HL-60/S4 (cell line): ENCODE measurements around the gene POU2F3.

ENCODE experiments used
- in situ Hi-C: fragments of 300-500 bp; cut with MboI; formaldehyde crosslinking; loops from 2 replicates; pipeline ENCODE4 v1.14.3; 2022; ENCODE audit warnings: low sequenced_read_pairs

POU2F3 gene

DNA sequence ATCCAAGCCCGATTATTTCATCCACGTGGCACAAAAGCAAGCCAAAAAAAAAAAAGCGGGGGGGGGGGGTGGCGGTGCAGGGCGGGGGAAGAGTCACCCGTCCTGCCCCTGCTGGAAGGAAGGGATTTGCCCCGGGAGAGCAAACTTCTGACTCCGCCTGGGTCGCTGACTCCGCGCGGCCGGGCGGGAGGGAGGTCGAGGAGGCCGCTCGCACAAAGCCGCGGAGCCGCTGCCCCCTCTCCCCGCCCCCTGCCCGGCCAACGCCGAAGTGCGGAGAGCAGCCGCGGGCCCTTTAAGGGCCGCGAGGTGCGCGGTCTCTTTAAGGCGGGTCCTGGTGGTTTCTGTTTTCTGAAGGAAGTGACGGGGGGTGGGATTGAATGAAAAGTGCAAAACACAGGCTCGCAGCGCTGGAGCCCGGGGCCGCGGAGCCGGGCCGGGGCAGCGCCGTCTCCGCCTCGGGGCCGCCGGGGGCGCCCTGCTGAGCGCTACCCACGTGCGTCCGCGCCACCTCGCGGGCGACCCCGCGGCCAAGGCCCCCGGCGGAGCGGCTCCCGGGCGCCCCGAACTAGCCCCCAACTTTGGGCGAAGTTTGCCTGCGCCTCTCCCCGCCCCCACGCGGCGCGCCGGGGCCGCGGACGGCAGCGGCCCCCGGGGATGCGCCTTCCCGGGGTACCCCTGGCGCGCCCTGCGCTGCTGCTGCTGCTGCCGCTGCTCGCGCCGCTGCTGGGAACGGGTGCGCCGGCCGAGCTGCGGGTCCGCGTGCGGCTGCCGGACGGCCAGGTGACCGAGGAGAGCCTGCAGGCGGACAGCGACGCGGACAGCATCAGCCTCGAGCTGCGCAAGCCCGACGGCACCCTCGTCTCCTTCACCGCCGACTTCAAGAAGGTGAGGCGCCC, 29.1 kb upstream of the POU2F3 start, which contains the start of gene OAF:
Gene OAF, plus strand, starts transcription at position 407 of the 896 bp plus-strand sequence. Its CDS starts 248 bp downstream, at position 655.
- in situ Hi-C loops: no loop called here

DNA sequence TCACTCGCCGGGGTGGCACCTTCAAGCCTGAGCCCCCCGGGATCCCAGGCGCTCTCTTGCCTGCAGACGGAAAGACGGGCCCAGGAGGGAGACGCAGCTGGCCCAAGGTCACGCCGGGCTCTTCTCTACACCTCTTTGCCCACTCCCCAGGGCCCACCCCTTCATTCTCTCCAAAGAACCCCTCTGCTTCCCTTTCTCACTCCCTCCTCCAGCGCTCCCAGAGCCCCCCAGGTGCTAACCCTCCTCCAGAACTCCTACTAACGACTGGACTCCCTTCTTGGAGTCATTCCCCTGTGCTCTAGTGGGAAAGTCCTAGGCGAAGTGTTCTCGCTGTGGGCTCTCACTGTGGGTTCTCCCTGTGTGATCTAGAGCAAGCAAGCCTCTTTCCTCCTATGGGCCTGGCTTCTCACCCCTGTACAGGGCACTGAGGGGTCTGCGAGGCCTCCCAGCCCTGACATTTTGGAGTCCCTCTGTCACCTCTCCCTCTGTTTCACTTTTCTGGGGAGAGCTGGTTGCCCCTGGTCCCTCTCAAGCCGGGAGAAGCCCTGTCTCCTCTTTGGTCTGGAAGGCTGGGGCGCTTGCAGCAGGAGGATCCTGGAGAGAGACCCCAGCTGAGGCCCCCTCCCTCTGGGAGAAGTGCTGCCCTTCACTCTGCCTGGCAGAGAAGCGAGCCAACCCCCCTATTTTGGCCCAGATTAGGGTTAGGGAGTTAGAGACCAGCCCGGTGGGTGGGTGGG, 28.2 kb upstream of the POU2F3 start:
- in situ Hi-C loops: no loop called here

DNA sequence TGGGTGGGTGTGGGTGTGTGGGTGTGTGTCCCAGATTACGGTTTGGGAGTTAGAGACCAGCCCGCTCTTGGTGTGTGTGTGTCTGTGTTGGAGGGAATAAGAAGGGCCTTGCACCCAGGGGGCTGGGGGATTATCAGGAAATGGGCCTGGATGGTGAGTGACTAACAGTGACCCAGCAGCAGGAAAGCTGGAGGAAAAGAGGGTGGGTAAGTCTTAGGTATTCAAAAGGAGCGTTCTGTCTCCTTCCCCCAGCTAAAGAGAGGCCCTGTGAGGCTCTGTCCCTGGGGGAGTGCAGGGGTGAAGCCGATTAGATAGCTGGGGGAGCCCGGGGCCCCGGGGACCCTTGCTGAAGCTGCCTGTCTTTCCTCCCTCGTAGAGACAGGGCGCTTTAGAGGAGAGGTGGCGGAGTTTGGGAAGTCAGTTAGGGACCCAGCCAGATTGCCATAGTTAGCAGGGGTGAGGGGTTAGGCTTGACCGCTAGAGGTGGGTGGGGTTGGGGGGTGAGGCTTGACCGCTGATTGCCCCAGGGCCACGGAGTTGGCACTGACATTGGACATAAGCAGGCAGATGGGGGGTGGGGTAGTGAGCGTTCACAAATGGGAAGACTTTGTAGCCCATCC, 27.6 kb upstream of the POU2F3 start:
- in situ Hi-C loops: no loop called here

DNA sequence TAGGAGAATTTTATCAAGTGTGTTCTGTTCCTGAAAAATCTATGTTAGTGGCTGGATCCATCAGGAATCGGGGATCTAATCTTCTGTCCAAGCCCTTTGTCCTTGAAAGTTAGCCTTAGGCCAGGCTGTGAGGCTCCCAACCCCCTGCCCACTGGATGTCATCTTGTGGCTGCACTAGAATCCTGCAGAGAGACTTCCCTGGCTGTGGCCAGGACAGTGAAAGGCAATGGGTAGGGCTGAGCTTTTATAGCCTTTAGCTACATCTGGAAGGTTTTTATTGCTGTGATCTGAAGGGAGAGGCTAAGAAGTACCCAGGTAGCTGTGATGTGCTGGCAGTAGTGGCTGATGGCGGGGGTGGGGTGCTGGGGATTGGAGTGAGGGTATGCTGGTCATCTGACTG, 27.0 kb upstream of the POU2F3 start:
- in situ Hi-C loops: no loop called here

DNA sequence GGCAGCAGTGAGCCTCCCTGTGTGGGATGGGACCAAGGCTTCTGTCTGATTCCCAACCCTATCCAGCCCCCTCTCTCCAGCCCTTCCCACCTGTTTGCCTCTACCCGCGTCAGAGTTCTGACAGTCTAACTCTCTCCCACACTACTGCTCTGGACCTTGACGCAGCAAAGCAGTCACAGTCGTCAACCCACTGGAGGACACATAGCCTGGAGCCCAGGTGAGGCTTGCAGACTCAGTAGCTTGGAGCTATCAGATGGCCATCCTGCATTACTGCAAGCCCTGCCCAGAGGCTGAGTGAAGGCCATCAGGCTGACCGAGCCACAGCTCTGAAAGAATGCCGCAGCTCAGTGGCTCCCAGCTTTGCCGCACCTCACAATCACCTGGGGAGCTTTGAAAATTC, 25.4 kb upstream of the POU2F3 start:
- in situ Hi-C loops: no loop called here

DNA sequence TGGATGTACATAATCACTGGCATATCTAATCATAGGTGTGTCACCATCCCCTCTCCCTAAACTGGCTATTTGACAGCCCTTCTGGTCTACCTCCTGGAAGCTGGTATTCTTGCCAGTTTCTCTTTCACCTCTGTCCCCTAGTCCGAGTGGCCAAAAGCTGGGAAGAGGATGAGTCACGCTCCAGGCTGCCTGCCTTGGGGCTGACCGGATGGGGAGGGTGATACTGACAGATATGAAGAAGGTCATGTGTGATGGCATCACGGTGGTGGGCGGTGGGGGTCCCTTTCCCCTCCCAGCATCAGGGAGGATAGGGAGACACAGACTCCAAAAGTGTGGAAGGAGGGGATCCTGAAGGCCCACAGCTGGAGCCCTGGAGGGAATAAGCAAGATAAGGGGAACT, 24.3 kb upstream of the POU2F3 start:
- in situ Hi-C loops: no loop called here

DNA sequence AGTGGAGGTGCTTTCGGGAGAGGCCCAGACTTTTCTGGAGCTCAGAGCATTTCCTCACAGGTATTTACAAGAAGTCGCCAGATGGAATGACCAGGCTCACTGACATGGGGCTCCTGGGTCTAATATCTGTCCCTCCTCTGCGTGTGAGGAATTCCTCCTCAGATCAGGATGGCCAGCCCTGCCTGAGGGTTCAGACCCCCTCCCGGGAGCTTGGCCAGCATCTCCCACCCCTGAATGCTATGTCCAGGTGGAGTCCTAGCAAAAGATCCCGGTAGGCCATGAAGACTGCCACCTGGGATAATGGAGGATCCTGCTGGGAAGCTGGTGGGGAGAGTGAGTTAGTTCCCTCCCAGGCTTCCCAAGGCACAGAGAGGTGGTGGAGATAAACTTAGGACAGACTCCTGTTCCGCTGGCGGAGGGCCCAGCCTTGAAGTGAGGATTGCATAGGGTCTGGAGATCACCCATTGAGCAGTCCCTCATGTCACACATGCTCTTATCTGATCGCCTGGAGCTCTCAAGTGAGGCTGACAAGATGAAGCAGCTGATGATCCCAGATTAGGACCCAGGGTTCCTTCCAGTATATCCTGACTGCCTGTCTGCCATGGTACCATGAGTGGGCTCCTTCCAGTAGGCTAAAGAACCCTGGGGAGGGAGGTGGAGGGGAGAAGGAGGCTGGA, 23.4 kb upstream of the POU2F3 start:
- in situ Hi-C loops: no loop called here

DNA sequence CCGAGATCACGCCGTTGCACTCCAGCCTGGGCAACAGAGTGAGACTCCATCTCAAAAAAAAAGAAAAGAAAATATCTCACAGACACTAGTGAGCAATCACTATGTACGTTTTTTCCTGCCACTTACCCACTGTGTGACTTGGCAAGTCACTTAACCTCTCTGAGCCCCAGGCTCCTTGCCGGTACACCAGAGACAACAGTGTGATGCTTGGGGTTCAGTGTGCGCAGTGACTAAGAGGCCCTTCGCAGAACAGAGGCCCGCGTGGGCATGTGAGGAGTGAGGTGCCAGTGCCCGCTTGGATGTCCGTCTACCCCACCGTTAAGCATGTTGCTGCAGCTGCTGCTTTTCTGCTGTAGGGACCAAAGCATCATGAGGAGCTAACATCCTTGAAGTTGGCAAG, 22.4 kb upstream of the POU2F3 start:
- in situ Hi-C loops: no loop called here

DNA sequence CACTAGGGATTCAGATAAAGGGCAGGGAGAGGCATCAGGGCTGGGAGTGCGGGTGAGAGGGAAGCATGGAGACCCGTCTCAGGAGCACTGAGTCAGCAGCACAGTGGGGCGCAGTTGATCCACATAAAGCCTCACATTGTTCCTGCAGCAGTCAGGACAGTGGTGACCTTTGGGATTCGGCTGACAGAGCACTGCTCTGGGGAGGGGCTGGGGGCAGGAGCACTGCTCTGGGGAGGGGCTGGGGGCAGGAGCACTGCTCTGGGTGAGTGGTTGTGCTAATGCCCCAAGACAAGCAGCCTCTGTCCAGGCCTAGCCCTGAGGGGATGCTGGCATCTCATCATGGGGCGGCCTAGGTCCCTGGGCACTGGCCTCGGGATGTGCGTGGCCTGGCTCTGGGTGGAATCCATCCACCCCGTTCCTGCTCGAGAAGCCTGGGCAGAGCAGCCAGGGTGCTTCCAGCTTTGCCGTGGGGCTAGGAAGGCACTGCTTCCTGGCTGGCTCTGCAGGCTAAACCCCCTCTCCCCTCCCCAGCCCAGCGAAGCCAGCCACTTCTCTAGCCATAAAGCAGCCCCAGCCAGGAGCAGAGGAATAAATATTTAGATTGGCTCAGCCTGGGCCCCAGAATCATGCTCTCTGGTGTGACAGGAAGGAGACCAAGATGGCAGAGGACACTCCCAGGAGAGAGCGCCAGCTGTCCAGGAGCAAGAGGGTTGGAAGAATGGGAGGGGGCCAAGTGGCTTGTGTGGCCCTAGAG, 21.8 kb upstream of the POU2F3 start:
- in situ Hi-C loops: no loop called here

DNA sequence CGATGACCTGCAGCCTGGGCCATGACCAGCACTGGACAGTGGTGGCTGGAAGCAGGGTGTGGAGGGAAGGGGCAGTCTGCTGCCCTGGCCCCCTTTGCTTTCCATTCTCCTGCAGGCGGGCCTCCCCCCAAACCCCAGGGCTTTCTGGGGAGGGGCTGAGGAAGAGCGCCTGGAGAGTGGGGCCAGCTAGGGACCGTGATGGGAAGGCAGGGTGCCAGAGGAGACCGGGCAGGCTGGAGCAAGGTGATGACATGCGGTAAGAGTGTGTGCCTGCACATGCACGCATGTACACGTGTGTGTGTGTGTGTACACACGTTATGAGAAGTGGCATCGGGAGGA, 21.3 kb upstream of the POU2F3 start:
- in situ Hi-C loops: no loop called here

DNA sequence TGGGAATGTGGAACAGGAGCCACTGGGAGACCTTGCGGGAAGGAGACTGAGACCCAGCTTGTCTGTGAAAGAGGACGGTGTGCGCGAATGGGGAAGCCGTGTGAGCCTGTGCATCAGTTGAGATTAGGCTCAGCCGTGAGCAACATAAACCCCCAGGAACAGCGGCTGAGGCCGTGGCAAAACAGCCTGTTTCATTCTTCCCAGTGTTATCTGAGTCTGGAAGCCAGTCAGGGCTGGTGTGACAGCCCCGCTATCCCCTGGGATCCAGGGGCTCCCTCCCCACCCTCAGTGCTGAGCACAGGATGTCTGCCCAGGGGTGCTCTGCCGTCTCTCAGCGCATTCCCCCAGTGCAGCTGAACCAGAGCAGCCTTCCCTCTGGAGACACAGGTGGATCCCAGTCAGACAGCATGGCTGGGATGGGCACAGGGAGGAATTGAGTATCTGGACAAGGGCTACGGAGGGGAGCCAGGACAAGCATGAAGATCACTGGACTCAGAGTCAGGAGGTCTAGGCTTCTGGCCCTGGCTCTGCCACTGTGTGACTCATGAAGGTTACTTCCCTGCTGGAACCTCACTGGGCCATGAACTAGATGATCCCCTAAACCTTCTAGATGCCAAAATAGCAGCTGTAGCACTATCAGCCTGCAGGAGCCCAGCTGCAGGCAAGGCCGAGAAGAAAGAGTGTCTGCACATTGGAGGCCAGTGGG, 20.6 kb upstream of the POU2F3 start:
- in situ Hi-C loops: no loop called here

DNA sequence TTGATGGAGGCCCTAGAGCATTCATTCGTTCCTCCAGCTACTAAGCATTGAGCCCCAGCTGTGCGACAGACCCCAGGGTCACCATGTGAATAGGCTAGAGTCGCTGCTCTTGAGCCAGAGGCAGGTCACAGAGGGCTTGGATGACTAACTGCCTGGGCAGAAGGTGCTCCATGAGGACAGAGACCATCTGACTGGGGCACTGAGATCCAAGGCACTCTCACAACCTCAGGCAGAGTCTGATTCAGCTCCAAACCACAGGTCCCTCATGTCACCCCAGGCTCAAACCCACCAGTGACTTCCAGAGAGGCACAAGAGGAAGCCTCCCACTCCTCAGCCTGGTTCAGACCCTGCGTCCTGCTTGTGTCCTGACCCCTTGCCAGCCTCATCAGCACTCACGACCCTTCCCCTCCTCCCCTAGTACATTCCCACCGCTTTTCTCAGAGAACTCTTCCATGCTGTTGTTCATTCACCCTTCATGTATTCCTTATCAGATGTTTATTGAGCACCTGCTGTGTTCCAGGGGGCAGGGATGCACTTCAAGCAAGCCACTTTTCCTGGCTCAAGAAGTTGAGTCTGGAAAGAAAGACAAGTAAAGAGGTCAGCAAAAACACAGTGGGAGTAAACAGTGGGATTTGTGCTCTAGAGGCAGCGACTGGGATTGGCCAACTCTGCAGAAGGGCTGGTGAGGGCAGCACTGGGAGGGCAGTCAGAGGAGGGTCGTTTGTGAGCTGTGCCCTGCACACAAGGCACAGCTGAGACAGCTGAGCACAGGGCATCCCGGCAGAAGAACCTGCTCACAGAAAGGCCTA, 19.8 kb upstream of the POU2F3 start:
- in situ Hi-C loops: no loop called here

DNA sequence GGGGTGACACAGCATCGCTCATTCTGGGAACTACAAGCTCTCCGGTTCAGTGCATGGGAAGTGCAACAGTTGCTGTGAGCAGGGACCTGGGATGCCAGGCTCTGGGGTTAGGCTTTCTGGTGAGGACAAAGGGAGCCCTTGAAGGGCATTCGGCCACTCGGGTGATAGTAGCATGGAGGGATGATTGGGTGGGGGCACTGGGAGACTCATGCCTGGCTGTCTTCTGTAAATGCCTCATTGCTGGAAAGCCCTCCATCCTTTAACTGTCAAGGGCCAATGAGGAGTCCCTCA, 19.2 kb upstream of the POU2F3 start:
- in situ Hi-C loops: no loop called here

DNA sequence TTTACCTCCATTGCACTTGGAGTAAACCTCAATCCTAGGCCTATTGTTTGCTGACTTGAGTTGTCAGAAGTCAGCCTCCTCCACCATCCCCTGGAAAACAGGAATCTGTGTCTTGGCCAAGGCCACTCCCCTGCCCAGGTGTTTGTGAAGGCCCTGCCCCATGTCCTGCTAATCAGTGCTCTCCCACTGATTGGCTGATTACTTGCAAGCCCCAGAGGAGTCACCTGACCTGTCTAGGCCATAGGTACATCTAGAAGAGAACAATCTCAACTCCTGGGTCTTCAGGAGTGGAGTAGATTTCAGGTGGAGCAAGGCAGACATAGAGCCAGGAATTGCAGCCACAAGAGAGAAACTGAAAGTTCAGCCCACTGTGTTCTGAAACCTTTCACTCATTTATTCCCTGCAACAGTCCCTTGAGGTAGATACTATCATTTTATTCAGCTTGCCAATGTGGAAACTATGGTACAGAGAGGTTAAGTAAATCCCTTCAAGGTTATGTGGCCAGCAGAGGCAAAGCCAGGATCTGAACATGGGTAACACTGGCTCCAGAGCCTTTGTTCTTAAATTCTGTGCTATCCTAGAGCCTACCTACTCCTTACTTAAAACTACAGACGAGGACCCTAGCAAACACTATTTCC, 18.7 kb upstream of the POU2F3 start:
- in situ Hi-C loops: no loop called here

DNA sequence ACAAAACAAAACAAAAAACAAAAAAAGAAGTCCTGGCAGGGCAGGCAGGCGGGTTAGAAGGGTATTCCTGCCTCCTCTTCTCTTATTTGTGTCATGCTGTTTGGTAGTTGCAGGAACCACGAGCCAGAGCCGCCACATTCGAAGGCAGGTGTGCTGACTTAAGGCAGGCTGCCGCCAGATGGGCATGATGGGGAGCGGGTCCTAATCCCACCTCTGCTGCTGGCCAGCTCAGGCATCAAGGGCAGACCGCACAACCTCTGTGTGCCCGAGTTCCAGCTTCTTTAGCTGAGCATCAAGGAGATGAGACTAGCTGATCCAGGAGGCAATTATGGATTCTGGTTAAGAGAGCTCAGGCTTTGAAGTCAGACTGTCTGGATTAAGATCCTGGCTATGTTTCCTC, 17.0 kb upstream of the POU2F3 start:
- in situ Hi-C loops: no loop called here

DNA sequence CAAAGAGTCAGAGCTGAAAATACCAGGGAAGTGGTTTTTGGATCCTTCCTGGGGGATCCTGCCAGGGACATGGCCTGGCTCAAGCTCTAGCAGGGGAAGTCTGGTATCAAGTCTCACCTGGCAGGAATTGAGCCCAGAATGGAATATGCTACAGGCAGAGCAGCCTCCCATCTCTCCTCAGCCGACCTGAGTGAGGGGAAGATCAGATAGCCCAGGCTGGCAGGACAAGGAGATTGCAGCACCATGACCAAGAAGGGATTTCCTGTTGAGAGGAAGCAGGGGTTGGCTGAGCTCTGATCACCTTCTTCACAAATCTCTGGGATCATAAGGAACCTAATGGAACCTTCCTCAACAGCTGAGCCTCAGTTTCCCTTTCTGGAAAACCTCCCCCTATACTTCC, 16.1 kb upstream of the POU2F3 start:
- in situ Hi-C loops: no loop called here

DNA sequence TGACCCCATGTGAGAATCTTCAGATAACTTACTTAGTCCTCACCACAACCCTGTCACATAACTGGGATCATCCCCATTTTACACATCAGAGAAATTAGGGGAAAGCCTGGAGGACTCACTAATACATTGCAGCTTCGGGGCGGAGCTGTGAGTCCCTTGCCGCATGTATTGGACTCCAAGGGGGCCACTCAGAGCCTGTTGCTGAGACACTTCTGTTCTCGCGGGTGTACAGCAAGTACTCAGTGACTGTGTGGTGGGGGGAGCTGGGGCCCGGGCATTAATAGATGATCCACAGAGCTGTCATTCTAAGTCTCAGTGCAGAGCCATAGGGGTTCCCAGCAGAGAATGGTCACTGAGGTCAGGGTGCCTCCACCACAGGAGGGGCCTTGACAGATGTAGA, 15.6 kb upstream of the POU2F3 start:
- in situ Hi-C loops: no loop called here

DNA sequence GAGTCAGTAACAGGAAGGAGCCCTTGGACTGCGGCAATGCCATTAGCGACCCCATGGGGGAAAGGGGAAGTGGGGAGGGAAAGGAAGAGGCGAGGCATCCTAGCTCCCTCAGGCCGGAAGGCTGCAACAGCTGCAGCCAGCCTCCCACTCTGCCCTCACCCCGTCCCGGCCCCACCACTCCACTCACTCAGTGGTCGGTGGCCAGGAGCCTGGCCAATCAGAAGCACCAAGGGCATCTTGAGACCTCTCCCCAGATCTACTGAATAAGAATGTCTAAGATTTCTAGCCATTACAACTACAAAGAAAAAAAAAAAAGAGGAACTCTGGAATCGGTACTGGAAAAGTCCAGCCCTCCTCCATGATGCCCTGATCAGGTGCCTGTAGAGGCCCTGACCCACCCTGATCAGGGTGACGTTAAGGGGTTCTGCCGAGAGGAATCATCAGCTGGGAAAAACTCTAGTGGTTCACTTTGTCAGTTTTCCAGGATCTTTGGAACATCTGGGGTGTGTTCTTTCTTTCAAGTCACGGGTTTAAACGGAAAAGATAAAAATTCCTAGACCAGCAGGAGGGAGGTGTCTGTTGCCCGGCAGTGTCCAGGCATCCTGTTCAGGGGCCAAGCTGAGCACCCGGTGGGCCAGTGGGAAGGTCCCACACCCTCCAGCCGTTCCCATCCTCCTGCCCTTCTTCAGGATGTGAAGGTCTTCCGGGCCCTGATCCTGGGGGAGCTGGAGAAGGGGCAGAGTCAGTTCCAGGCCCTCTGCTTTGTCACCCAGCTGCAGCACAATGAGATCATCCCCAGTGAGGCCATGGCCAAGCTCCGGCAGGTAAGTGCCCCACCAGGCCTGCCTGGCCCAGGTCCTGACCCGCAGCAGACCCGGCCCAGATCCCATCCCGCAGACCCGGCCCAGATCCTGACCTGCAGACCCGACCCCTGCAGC, 14.7 kb upstream of the POU2F3 start:
- in situ Hi-C loops: loop anchor here (5.0 kb wide), 1 partner anchor 48 kb away; no protein-coding TSS in a partner anchor
